Astrocyte (in vitro differentiated cells and primary cell): Measurements from ENCODE around the gene EVL. TPM values are rescaled to one million over a fixed set of nuclear protein-coding genes. Genes with fewer than 3 reads are reported as not detected.

ENCODE experiments used
- DNase-seq: peaks from one replicate; pipeline ENCODE4 v3.0.0-alpha.2; 2010; ENCODE audit warnings: low read depth
- FAIRE-seq: peaks from 2 replicates; lab custom pipeline; 2011; peaks lifted over from hg19 to GRCh38; lab: Jason Lieb, UNC
- H2AFZ ChIP-seq: 2 replicates; pipeline ENCODE4 v1.6.0; 2012; ENCODE audit warnings: low read depth, low read length, inconsistent platforms
- H3K27ac ChIP-seq: 2 replicates; pipeline ENCODE4 v1.5.1; 2011; ENCODE audit warnings: low read depth, low read length, inconsistent platforms
- H3K27me3 ChIP-seq: 2 replicates; pipeline ENCODE4 v1.6.0; 2011; ENCODE audit warnings: low read length, inconsistent platforms; ENCODE audit not compliant: insufficient read depth
- H3K36me3 ChIP-seq: 2 replicates; pipeline ENCODE4 v1.5.1; 2011; ENCODE audit warnings: low read length, inconsistent platforms; ENCODE audit not compliant: insufficient read depth
- H3K4me1 ChIP-seq: 2 replicates; pipeline ENCODE4 v1.5.1; 2011; ENCODE audit warnings: low read length, inconsistent platforms; ENCODE audit not compliant: insufficient read depth
- H3K4me2 ChIP-seq: 2 replicates; pipeline ENCODE4 v1.6.0; 2012; ENCODE audit warnings: low read length, inconsistent platforms
- H3K4me3 ChIP-seq: 2 replicates; pipeline ENCODE4 v1.5.1; 2011; ENCODE audit warnings: low read depth, mild to moderate bottlenecking, low read length, inconsistent platforms; ENCODE audit not compliant: insufficient read depth
- H3K79me2 ChIP-seq: 2 replicates; pipeline ENCODE4 v1.6.0; 2012; ENCODE audit warnings: mild to moderate bottlenecking, low read length, inconsistent platforms; ENCODE audit not compliant: insufficient read depth
- H3K9ac ChIP-seq: 2 replicates; pipeline ENCODE4 v1.6.0; 2012; ENCODE audit warnings: mild to moderate bottlenecking, low read length, inconsistent platforms
- H3K9me3 ChIP-seq: 2 replicates; pipeline ENCODE4 v1.5.1; 2012; ENCODE audit warnings: low read depth, mild to moderate bottlenecking, low read length, inconsistent platforms; ENCODE audit not compliant: insufficient read depth
- H4K20me1 ChIP-seq: 2 replicates; pipeline ENCODE4 v1.6.0; 2012; ENCODE audit warnings: low read length, inconsistent platforms; ENCODE audit not compliant: insufficient read depth
- H3K27ac Mint-ChIP-seq: one replicate; pipeline ENCODE4 v1.8.0; 2021; ENCODE audit warnings: mild to moderate bottlenecking, mixed read lengths; ENCODE audit not compliant: unreplicated experiment
- H3K27me3 Mint-ChIP-seq: one replicate; pipeline ENCODE4 v1.8.0; 2021; ENCODE audit warnings: low read depth, mixed read lengths; ENCODE audit not compliant: unreplicated experiment
- H3K36me3 Mint-ChIP-seq: one replicate; pipeline ENCODE4 v1.8.0; 2021; ENCODE audit warnings: low read depth, mixed read lengths; ENCODE audit not compliant: unreplicated experiment
- H3K4me1 Mint-ChIP-seq: one replicate; pipeline ENCODE4 v1.8.0; 2021; ENCODE audit warnings: low read depth, mixed read lengths; ENCODE audit not compliant: unreplicated experiment
- H3K4me3 Mint-ChIP-seq: one replicate; pipeline ENCODE4 v1.8.0; 2021; ENCODE audit warnings: mild to moderate bottlenecking, moderate library complexity, mixed read lengths; ENCODE audit not compliant: unreplicated experiment
- H3K9me3 Mint-ChIP-seq: one replicate; pipeline ENCODE4 v1.8.0; 2021; ENCODE audit warnings: mild to moderate bottlenecking, mixed read lengths; ENCODE audit not compliant: unreplicated experiment
- EZH2 ChIP-seq: IDR thresholded peaks from 2 replicates; pipeline ENCODE4 v1.6.1; 2012; ENCODE audit warnings: mild to moderate bottlenecking, low read length, inconsistent platforms; ENCODE audit not compliant: insufficient read depth
- total RNA-seq: library from RNA; stranded (reverse); gene quantifications from 2 replicates; pipeline ENCODE4 v1.2.1, GENCODE V29; 2021
- TF ChIP-seq, protein P1 (sequence below): IDR thresholded peaks from 2 replicates; pipeline ENCODE4 v1.5.1; 2011; ENCODE audit warnings: low read depth, mild to moderate bottlenecking, inconsistent platforms, low read length, moderate library complexity; ENCODE audit not compliant: insufficient read depth

Gene EVL
- total RNA-seq, 1 donor from 2014 or later, result 48.9 TPM

DNA sequence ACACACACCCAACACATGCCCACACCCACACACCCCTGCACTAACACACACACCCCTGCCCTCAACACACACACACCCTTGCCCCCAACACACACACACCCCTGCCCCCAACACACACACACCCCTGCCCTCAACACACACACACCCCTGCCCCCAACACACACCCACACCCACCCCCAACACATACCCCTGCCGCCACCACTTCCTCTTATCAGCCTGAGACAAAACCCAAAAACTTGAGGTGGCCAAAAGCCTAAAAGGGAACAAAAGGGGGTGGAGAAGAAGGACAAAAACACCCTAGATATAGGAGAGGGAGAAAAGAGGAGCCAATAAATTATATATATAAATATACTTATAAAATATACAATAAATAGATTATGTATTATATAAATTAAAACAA lies 103.3 kb downstream of the EVL start:
- Histone ChIP-seq H3K4me1 (no peaks in the 10 kb centered on the region), H4K20me1 (no peaks in the 10 kb centered on the region), H3K36me3 (no peaks in the 10 kb centered on the region), H2AFZ (no peak overlapping the region), H3K9me3 (no peaks in the 10 kb centered on the region), H3K4me3 (no peak overlapping the region), H3K4me2 (no peak overlapping the region), H3K9ac (no peak overlapping the region), H3K79me2 (no peaks in the 10 kb centered on the region), H3K27me3 (peaks cover 10% of the 10 kb centered on the region), H3K27ac (no peak overlapping the region)
- no peaks in the 10 kb centered on the region for H3K36me3 Mint-ChIP-seq
- peaks cover 3% of the 10 kb centered on the region for H3K9me3 Mint-ChIP-seq
- H3K27ac Mint-ChIP-seq, result no peak overlapping the region
- H3K4me3 Mint-ChIP-seq, result no peak overlapping the region
- FAIRE-seq, result no peak
- no peaks in the 10 kb centered on the region for H3K4me1 Mint-ChIP-seq
- no peak for DNase-seq
- peaks cover 32% of the 10 kb centered on the region for H3K27me3 Mint-ChIP-seq
- TF ChIP-seq, protein P1, sequence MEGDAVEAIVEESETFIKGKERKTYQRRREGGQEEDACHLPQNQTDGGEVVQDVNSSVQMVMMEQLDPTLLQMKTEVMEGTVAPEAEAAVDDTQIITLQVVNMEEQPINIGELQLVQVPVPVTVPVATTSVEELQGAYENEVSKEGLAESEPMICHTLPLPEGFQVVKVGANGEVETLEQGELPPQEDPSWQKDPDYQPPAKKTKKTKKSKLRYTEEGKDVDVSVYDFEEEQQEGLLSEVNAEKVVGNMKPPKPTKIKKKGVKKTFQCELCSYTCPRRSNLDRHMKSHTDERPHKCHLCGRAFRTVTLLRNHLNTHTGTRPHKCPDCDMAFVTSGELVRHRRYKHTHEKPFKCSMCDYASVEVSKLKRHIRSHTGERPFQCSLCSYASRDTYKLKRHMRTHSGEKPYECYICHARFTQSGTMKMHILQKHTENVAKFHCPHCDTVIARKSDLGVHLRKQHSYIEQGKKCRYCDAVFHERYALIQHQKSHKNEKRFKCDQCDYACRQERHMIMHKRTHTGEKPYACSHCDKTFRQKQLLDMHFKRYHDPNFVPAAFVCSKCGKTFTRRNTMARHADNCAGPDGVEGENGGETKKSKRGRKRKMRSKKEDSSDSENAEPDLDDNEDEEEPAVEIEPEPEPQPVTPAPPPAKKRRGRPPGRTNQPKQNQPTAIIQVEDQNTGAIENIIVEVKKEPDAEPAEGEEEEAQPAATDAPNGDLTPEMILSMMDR, result no peak
- TF ChIP-seq EZH2, result no peak

DNA sequence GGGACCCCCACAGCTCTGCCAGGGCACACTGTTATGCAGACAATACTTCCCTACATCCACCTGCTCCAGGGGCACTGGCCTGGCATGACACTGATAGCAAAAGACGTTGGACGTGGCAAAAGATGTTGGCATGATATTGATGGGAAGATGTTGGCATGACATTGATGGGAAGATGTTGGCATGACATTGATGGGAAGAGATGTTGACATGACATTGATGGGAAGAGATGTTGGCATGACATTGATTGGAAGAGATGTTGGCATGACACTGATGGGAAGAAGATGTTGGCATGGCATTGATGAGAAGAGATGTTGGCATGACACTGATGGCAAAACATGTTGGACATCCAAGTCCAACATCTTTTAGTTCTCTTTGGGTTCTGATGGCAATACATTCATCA lies 105.7 kb downstream of the EVL start:
- Histone ChIP-seq H3K4me2 (no peak overlapping the region), H4K20me1 (no peaks in the 10 kb centered on the region), H3K79me2 (no peaks in the 10 kb centered on the region), H3K27ac (no peak overlapping the region), H2AFZ (no peak overlapping the region), H3K9ac (no peak overlapping the region), H3K36me3 (no peaks in the 10 kb centered on the region), H3K4me1 (no peaks in the 10 kb centered on the region), H3K4me3 (no peak overlapping the region), H3K9me3 (no peaks in the 10 kb centered on the region), H3K27me3 (peaks cover 11% of the 10 kb centered on the region)
- FAIRE-seq (no peak), DNase-seq (no peak)
- Mint-ChIP-seq H3K4me1 (no peaks in the 10 kb centered on the region), H3K9me3 (peaks cover 3% of the 10 kb centered on the region), H3K36me3 (no peaks in the 10 kb centered on the region), H3K4me3 (no peak overlapping the region), H3K27ac (no peak overlapping the region), H3K27me3 (peaks cover 40% of the 10 kb centered on the region)
- TF ChIP-seq EZH2, result no peak
- TF ChIP-seq, protein P1, result no peak

DNA sequence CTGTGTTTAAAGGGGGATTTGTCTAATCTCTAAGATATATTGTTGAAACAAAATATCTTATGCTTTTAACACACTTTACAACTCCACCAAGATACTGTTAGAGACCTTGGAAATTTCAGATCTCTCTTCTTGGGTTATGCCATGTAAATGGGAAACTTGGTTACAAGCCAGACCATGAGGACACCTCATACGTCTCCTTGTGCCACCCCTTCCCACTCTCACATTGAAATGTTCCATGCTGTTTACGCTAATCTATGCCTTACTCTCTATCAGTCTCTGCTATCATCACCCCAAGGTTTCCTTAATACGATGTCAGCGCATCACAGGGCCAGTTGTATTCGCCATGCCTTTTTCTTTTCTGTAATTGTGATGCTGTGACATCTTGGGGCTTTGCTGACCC lies 107.6 kb downstream of the EVL start:
- Histone ChIP-seq H2AFZ (no peak overlapping the region), H3K36me3 (no peaks in the 10 kb centered on the region), H3K27me3 (peaks cover 6% of the 10 kb centered on the region), H3K9me3 (no peaks in the 10 kb centered on the region), H3K4me3 (no peak overlapping the region), H3K4me2 (no peak overlapping the region), H3K4me1 (no peaks in the 10 kb centered on the region), H3K9ac (no peak overlapping the region), H3K79me2 (no peaks in the 10 kb centered on the region), H4K20me1 (no peaks in the 10 kb centered on the region), H3K27ac (no peak overlapping the region)
- TF ChIP-seq, protein P1, result no peak
- no peak for TF ChIP-seq EZH2
- H3K4me1 Mint-ChIP-seq, result no peaks in the 10 kb centered on the region
- FAIRE-seq, result no peak
- no peak overlapping the region for H3K27ac Mint-ChIP-seq
- DNase-seq, result no peak
- no peaks in the 10 kb centered on the region for H3K36me3 Mint-ChIP-seq
- H3K27me3 Mint-ChIP-seq, result peaks cover 37% of the 10 kb centered on the region
- H3K9me3 Mint-ChIP-seq, result peaks cover 3% of the 10 kb centered on the region
- no peak overlapping the region for H3K4me3 Mint-ChIP-seq
